ENCODE data around the gene PLXNA4. TPM values are rescaled to one million over a fixed set of nuclear protein-coding genes. Genes with fewer than 3 reads are reported as not detected.
"Not testable (repeated sequence)": the region's sequence is repeated elsewhere in the genome, so short reads cannot be mapped to it uniquely, and the experiment has no call there.

Gene PLXNA4
- total RNA-seq, 1 experiment from 2014 or later: 11.2 TPM

DNA sequence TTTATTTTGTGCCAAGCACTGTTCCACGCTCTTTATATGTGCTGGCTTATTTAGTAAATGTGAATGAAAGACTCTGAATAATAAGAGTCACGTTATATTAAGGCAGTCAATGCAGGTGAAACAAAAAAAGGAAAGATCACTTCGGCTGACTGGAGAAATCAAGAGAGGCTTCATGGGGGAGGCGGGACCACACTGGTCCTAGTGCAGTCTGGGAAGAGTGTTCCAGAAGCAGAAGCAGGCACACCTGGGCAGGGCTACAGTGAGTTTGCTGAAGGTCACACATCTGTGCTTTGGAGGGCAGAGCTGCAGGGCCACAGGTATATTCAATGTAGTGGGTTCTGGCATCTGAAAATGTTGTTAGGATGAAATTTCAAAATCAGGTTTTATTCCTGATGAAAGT, 176.9 kb downstream of the PLXNA4 start:
- DNase-seq: no peak
- H3K4me3 ChIP-seq: no peak overlapping the region
- no peaks in the 10 kb centered on the region for H3K27me3 ChIP-seq
- H3K27ac ChIP-seq: no peak overlapping the region
- no peaks in the 10 kb centered on the region for H3K4me1 ChIP-seq
- no peaks in the 10 kb centered on the region for H3K9me3 ChIP-seq (replicated peaks)
- H3K36me3 ChIP-seq: no peaks in the 10 kb centered on the region

DNA sequence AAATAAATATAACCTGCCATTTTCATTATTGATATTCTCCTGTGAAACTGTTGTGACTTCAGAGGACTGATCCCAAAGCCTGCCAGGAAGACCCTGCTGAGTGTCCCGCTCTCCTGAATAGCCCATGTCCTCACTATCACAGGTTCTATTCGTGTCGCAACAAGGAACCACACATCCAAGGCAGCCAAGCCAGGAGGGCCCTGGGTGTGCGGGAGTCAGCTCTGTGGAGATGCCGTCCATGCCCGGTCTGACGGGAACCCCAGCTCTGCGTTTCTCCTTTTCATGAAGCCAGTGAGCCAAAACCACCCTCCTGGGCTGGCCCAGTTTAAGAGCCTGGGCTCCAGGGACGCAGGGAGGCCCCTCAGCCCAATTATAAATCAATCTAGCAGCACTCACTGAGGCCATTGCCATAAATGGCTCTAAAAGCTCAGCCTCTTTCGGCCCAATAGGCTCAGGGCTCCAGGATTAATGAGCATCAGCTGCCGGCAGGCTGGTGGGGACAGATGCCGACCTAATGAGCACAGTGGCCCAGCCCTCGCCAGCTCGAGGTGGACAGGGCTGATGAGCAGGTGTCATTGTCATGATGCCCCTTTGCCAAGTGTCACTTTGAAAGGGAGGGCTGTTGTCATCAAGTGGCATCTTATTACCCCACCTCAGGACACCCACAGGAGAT, 177.9 kb downstream of the PLXNA4 start:
- H3K27ac ChIP-seq: no peak overlapping the region
- no peaks in the 10 kb centered on the region for H3K36me3 ChIP-seq
- H3K27me3 ChIP-seq: no peaks in the 10 kb centered on the region
- no peaks in the 10 kb centered on the region for H3K4me1 ChIP-seq
- no peak for DNase-seq
- no peak overlapping the region for H3K4me3 ChIP-seq
- no peaks in the 10 kb centered on the region for H3K9me3 ChIP-seq (replicated peaks)

DNA sequence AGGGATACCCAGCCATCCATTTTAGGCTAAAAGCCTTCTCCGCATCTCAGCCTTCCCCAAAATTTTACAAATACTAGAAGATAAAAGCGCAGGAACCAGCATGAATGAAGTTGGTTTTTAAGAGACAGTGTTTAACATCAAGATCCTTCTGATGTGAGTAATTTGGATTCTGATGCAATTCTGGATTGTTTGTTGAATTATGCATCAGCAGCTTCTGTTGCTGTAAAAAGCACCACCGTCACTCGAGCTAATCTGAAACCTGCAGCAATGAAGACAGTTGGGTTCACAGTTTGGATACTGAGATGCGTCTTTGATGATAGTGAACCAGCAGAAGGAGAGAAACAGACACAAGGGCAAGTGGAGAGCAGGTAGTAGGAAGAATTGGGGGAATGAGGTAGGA, 179.2 kb downstream of the PLXNA4 start:
- Histone ChIP-seq H3K9me3 (replicated peaks) (no peaks in the 10 kb centered on the region), H3K27ac (no peak overlapping the region), H3K36me3 (no peaks in the 10 kb centered on the region), H3K27me3 (no peaks in the 10 kb centered on the region), H3K4me3 (no peak overlapping the region), H3K4me1 (no peaks in the 10 kb centered on the region)
- no peak for DNase-seq

DNA sequence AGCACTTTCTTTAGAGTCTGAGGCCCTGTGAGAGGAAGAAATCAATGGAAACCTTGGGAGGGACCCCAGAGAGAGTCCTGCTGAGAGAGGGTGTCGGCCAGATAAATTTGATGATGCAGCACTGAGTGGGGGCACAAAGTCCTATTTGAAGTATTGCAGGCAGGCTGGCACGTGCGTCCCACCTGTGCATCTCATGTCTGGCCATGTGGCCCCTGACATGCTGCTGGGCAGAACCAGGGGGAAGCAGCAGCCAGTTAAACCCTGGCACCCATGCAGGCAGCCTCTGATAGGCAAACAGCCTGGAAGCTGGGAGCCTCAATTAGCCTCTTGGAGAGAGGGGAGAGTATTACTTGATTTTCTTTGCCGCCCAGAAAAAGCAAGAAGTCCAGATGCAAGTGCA, 180.9 kb downstream of the PLXNA4 start:
- no peaks in the 10 kb centered on the region for H3K36me3 ChIP-seq
- no peaks in the 10 kb centered on the region for H3K27me3 ChIP-seq
- no peaks in the 10 kb centered on the region for H3K9me3 ChIP-seq (replicated peaks)
- no peak overlapping the region for H3K27ac ChIP-seq
- DNase-seq: no peak
- H3K4me3 ChIP-seq: no peak overlapping the region
- H3K4me1 ChIP-seq: no peaks in the 10 kb centered on the region

DNA sequence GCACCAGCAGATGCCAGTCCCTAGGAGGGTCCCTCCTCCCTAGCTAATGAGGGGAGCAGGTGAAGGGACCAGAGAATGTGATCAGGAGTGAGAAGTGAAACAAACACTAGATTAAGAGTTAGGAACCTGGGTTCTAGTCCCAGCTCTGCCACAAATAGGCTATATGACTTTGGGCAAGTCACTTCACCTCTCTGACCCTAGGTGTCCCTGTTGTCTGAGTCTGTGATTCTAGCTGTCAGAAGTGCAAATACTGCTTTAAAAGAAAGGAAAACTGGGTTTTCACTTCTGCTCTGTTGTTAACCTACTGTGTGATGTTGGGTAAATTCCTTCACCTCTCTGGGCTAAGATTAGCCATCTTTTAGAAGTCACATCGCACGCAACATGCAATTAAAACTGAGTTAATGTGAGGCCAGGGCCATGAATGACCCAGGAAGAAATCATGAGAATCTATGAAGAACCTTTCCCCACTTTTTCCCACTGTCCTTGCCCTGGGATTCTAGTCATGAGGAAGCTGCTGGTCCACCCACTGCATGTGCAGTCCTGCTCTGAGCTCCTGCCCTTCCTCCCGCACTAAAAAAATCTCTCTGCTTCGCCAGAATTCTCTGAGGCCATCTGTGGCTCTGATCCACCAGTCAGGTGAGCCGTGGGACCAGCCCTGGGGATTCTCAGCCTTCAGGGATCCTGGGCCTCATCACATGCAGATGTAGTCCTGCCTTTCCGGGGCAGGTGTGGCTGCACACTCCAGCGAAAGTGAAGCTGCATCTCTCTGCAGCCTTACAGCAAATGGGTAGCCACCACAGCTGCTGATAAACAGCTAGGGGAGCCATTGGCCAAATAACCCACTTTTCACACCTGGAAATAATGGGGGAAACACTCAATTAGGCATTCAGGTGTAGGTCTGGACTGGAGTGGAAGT, 181.7 kb downstream of the PLXNA4 start:
- Histone ChIP-seq H3K4me3 (no peak overlapping the region), H3K4me1 (no peaks in the 10 kb centered on the region), H3K9me3 (replicated peaks) (no peaks in the 10 kb centered on the region), H3K27ac (no peak overlapping the region), H3K27me3 (no peaks in the 10 kb centered on the region), H3K36me3 (no peaks in the 10 kb centered on the region)
- no peak for DNase-seq

DNA sequence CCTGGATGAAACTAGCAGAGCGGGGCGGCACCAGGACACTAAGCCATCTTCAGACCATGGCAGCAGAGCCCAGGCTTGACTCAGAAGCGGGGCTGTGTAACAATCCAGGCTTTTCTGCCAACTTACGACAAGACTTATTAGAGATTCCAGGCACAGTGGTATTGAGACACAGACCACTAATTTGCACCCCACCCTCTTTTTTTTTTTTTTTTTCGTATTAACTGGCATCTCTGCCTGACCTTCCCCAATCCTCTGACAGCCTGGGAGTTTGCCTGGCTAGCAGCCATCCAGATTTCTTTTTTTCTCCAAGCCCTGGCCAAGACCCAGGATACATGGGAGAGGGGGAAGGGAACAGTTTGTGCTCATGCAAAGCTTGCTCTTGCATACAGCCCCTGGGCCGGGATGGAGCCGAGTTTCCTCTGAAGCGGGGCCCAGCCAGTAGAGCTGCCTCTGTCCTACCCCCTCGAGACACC, 182.4 kb downstream of the PLXNA4 start:
- no peak overlapping the region for H3K27ac ChIP-seq
- no peaks in the 10 kb centered on the region for H3K9me3 ChIP-seq (replicated peaks)
- DNase-seq: no peak

DNA sequence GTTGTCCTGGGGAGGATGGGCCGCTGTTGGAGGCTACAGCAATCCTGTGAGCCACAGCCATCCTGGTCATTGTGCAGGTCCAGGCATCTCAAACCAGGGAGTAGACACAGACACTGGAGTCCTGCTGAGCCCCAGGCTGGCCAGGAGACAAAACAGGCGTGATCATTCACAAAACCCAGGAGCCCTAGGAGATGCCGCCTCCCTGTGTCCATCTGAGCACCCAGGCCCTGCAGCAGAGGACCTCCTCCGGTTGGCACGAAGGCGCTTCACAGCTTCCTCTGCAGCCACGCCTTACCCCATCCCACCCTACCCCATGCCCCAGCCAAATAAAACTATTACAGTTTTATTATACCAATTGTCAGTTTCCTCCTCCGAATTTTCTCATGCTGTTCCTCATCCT, 183.6 kb downstream of the PLXNA4 start:
- Histone ChIP-seq H3K27me3 (no peaks in the 10 kb centered on the region), H3K9me3 (replicated peaks) (no peaks in the 10 kb centered on the region), H3K4me1 (no peaks in the 10 kb centered on the region), H3K36me3 (no peaks in the 10 kb centered on the region), H3K4me3 (no peak overlapping the region), H3K27ac (no peak overlapping the region)
- no peak for DNase-seq

More for the DNA sequence above, 182.4 kb downstream of the PLXNA4 start:
- no peaks in the 10 kb centered on the region for H3K27me3 ChIP-seq
- no peaks in the 10 kb centered on the region for H3K4me1 ChIP-seq
- H3K36me3 ChIP-seq: no peaks in the 10 kb centered on the region
- no peak overlapping the region for H3K4me3 ChIP-seq

DNA sequence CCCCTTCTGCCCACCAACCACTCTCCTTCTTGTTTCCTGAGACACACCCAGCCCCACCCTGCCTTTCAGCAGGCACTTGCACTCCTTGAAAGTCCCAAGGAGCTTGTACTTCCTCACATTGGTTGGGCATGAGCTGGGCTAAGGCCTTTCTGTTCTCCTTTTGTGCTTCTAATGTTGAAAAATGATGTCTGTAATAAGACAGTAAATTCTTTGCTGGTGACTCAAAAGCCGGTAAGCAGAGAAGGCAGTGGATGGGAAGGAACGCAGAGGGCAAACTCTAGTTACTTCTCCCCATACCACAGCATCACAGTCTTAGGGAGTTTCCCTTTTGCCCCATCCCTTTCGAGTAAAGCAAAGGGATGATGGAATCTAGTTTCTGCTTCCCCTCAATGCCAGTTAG, 185.6 kb downstream of the PLXNA4 start:
- Histone ChIP-seq H3K27ac (no peak overlapping the region), H3K27me3 (no peaks in the 10 kb centered on the region), H3K36me3 (no peaks in the 10 kb centered on the region), H3K4me1 (peaks cover 13% of the 10 kb centered on the region; the same call in 1 of the 2 replicates), H3K4me3 (no peak overlapping the region), H3K9me3 (replicated peaks) (no peaks in the 10 kb centered on the region)
- DNase-seq: no peak

DNA sequence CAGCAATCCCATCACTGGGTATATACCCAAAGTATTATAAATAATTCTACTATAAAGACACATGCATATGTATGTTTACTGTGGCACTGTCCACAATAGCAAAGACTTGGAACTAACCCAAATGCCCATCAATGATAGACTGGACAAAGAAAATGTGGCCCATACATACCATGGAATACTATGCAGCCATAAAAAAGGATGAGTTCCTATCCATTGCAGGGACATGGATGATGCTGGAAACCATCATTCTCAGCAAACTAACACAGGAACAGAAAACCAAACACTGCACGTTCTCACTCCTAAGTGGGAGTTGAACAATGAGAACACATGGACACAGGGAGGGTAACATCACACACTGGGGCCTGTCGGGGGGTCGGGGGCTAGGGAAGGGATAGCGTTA, 186.2 kb downstream of the PLXNA4 start:
- not testable (repeated sequence) for H3K9me3 ChIP-seq (replicated peaks); H3K4me3 ChIP-seq; H3K27me3 ChIP-seq; H3K27ac ChIP-seq; DNase-seq; H3K36me3 ChIP-seq
- H3K4me1 ChIP-seq: peaks cover 17% of the 10 kb centered on the region; the same call in 1 of the 2 replicates

DNA sequence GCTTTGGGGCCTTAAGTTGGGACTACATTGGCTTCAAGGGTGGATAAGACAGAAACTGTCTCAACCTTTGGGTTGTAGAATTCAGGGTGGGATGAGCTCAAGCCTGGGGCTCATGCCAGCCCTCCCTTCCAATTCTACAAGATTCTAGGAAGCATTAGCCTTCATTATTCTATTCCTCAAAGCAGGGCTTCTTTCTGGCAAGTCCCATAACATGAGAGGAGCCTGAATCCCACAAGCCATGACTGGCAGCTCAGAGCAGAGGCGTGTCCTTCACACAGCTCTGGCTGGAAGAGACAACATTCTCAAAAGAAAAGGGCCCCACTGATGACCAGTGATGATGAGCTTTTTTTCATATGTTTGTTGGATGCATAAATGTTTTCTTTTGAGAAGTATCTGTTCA, 187.6 kb downstream of the PLXNA4 start:
- Histone ChIP-seq H3K27me3 (no peaks in the 10 kb centered on the region), H3K36me3 (no peaks in the 10 kb centered on the region), H3K4me3 (no peak overlapping the region), H3K27ac (no peak overlapping the region), H3K9me3 (replicated peaks) (no peaks in the 10 kb centered on the region), H3K4me1 (peaks cover 17% of the 10 kb centered on the region; the same call in 1 of the 2 replicates)
- no peak for DNase-seq

DNA sequence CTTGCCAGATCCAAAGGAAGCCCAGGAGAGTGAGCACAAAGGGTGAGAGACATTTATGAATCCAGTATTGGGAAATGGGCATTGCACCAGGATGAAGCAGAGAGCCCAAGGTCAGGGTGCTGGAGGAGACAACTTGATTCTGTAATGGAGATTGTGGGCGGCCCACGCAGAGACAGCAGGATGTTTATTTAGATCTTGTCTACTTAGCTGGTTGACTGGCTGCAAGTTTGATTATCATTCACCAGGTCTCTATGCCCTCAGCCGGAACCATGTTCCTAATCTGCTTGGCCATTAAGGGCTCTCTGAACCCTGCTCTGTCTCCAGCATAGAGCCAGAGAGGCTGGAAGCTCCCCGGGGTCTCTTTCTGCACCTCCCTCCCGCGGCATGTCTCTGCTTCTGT, 188.7 kb downstream of the PLXNA4 start:
- Histone ChIP-seq H3K36me3 (no peaks in the 10 kb centered on the region), H3K4me1 (peaks cover 17% of the 10 kb centered on the region; the same call in 1 of the 2 replicates), H3K9me3 (replicated peaks) (no peaks in the 10 kb centered on the region), H3K27me3 (no peaks in the 10 kb centered on the region), H3K4me3 (no peak overlapping the region), H3K27ac (no peak overlapping the region)
- DNase-seq: no peak

DNA sequence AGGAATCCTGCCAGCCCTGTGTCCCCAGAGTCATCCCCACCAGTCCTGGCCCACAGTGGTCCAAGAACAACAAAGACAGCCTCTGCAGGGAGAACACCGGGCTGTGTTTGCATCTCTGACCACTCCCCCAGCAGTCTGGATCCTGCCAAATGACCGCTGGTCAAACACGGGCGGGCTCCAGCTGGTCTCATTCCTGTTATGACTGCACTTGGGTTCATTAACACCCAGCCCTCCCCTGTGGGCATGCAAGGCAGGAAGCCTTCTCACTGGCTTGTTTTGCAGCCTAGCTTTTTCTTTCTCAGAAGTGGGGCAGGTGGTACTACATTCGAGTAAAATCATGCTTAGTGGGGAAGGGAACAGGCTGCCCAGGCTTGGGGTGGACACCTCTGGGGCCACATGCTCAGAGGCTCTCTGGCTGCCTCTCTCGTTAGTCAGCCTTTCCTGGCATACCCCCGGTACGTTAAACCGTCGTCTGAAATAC, 190.0 kb downstream of the PLXNA4 start:
- H3K27ac ChIP-seq: peak overlapping the region; percentile 14; the same call in 1 of the 2 replicates
- H3K4me3 ChIP-seq: peak overlapping the region; percentile 14; the same call in 1 of the 2 replicates
- no peaks in the 10 kb centered on the region for H3K27me3 ChIP-seq
- no peaks in the 10 kb centered on the region for H3K36me3 ChIP-seq
- peak; percentile 60 to 67 for DNase-seq
- H3K9me3 ChIP-seq (replicated peaks): no peaks in the 10 kb centered on the region
- H3K4me1 ChIP-seq: peaks cover 26% of the 10 kb centered on the region; the same call in 1 of the 2 replicates

DNA sequence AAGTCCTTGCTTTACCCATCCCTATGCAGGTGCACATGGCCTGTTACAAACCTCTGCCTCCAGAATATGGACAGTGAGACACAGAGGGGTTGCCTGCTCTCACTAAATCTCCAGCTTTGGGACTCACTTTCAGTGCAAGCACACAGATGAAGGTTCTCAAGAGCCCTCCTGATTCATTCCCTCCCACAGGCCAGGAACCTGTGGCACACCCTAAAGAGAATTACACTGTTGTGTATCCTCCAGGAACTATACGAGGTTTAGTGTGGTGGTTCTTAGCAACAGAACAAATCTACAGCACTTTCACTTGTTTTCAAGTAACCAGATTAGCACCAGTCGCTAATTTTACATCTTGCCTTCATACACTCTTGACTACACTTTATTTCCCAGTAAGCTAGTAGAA, 192.3 kb downstream of the PLXNA4 start:
- Histone ChIP-seq H3K27ac (no peak overlapping the region), H3K36me3 (no peaks in the 10 kb centered on the region), H3K27me3 (no peaks in the 10 kb centered on the region), H3K4me3 (no peak overlapping the region), H3K9me3 (replicated peaks) (no peaks in the 10 kb centered on the region), H3K4me1 (peaks cover 26% of the 10 kb centered on the region; the same call in 1 of the 2 replicates)
- DNase-seq: no peak

DNA sequence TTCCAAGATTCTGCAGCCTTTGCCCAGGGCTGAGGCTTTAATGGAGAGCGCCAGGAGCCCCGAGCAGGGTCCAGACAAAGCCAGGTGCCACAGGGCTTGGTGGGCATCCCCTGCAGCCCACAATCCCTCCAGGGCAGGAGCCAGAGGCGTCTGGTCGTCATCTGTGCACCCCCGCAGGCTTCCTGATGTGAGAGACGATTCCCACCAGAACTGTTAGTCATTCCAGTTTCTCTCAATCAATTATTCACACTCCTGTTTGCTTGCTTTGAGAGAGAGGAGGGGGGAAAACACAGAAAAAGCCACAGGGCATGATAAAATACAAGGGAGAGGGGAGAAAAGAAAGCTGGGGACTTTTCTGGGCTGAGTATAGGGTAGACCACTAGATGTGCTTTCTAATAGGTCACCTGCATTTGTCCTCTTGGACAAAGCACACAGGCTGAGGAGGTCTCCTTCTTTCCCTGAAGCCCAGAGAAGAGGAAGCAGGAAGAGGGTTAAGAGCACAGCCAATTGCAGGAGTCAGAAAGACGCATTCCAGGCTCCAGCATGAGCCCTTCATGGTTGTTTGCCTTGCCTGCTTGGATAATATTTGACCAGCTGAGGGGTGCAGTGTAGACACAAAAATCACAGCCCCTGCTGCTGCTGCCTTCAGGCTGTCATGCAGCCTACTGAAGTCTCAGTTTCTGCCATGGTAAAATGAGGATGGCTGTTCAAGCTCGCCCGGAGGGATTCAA, 194.4 kb downstream of the PLXNA4 start:
- Histone ChIP-seq H3K4me1 (peaks cover 25% of the 10 kb centered on the region; the same call in 1 of the 2 replicates), H3K27ac (peak overlapping the region; percentile 68), H3K9me3 (replicated peaks) (no peaks in the 10 kb centered on the region), H3K4me3 (no peak overlapping the region), H3K36me3 (no peaks in the 10 kb centered on the region), H3K27me3 (no peaks in the 10 kb centered on the region)
- DNase-seq: peak; percentile 40 to 52
